GM18907 (cell line): ENCODE data around the gene PLAGL1.
"Not testable (repeated sequence)": the region's sequence is repeated elsewhere in the genome, so short reads cannot be mapped to it uniquely, and the experiment has no call there.

ENCODE experiments used
- ATAC-seq: cut with Tn5 transposase; IDR thresholded peaks from one replicate; pipeline ENCODE4 v1.9.1; 2021; ENCODE audit warnings: mild to moderate bottlenecking, moderate library complexity; ENCODE audit not compliant: unreplicated experiment

PLAGL1 gene

DNA sequence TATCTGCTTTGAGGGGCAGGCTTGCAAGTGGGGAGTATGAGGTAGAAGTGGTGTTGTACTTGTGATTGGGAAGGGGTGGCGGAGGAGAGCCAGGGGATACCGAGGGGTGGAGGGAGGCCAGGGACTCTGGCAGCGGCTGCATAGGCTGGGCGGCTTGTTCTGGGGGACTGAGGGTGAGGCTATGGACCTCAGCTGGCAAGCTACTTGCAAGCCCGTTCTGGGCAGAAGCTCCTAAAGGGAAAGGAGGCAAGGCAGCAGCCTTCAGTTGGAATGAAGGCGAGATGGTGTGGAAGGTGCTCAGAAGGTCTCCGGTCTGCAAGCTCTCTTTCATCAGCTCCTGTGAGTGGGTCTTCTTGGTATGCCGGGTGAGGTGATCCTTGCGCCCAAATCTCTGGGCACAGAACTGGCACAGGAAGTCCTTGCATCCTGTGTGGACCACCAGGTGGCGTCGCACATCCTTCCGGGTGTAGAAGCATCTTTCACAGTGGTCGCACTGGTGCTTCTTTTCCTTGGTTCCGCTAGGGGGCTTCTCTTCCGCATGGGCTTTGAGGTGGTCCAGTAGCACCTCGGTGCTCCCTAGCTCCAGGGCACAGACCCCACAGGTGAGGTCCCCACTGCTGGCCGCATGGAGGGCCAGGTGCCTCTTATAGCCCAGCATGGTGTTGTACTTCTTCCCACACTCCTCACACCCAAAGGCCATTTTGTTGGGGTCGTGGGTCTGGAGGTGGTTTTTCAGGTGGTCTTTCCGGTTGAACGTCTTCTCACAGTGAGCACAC, 66.0 kb downstream of the PLAGL1 start:
- ATAC-seq: peak; percentile 64

DNA sequence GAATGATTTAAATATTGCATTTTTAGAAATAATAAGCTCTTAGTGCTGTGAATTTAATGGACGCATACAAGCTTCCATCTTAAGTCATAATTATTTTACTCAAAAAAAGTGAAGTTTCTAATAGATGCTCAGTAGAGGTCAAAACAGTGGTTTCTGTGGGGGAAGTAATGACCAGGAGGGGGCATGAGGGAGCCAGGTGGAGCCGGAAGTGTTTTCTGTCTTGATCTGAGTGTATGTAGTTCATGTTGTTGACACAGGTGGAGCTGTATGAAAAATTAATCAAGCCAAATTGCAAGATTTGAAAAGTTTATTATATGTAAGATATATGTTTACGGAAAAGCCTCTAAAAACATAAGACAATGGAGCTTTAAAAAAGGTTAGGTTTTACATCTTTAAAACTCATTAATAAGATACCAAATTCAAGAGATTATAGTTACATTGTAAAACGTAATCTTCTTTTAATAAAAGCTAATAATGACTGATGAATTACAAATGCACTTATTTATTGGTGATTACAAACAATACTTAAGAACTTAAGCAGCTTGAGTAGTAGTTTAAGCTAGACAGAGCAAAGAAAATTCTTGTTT, 68.0 kb downstream of the PLAGL1 start:
- ATAC-seq: peak; percentile 98

DNA sequence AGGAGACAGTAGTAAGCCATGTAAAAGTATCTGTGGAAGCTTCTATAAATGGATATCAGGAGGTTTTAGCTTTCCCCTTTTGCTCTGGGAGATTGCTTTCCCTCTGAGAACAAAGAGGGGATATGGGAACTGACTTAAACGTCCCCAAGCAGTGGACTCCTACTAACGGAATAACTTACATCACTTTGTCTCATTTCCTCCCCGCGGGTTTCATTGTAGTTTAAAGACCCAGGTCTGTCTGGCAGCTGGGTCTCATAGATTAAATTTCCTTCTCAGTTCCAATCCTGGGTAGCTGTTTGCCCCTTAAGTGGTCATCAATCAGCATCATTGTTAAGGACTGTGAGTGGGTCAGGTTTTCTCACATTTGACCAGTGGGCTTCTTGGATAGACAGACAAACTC, 68.7 kb downstream of the PLAGL1 start:
- ATAC-seq: no peak

DNA sequence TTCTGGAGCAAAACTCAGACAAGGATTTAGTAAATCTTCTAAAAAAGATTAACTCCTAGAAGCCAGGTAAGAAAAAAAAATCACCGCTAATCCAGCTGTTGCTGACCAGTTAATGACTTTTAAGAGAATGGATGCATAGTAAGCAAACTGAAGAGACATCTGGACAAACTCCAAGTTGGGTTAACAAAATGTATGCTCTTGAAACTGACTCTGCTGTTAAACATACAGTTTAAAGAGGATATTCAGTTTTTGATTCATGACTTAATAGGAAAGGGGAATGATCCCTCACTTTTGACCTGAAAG, 70.4 kb downstream of the PLAGL1 start:
- no peak for ATAC-seq

DNA sequence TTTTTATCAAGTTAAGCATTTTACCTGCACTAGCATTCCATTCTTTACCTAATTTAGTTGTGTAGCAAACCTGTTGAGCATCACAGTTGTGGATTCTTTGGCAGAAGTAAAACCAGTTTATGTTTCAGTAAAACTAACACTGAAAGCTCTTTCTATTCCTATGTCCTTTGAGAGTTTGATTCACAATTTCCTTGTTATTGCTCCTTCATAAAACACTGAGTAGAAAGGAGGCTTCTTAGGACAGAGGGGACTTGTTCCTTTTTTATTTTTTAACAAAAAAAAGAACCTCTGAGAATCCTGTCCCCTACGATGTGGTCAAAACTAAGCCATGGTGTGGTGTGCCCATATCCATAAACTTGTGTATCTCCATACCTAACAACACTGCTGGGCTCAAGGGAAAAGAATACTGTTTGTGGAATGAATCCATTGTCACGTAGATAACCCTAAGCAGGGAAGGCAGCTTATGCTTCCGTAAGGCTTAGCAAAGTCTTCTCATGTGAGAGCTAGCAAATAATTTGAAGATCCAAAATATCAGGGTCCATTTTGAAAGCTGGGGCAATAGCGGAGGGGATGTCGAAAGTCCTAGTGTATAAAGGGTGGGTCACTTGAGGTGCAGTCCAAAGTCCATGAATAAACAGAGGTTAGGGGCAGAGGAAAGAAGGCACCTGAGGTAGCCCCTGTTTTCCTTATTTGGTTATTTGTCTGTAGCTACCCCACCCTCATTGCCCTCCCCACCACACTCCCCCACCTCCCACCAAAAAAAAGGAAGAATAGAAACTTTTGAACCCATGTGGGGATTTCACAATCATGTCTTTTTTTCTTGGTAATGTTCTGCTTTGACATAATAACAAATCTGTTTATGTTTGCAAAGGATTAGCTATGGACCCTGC, 71.0 kb downstream of the PLAGL1 start:
- no peak for ATAC-seq

DNA sequence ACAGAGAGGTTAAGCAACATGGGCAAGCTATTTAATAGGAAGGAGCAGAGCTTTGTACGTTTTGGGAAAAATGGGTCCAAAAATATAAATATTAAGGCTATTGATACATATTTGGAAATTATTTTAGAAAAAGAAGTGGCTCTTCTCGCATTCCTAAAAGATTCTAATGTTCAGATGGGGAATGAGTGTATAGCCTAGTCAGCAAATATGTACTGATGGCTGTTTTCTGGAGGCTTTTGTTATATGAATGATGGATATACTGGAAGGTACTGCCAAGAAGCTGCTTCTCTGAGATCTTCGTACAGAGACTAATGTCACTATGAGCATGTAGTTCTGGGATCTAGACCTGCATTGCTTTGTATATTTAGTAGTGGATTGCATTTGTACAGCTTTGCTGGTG, 71.7 kb downstream of the PLAGL1 start:
- ATAC-seq: no peak

DNA sequence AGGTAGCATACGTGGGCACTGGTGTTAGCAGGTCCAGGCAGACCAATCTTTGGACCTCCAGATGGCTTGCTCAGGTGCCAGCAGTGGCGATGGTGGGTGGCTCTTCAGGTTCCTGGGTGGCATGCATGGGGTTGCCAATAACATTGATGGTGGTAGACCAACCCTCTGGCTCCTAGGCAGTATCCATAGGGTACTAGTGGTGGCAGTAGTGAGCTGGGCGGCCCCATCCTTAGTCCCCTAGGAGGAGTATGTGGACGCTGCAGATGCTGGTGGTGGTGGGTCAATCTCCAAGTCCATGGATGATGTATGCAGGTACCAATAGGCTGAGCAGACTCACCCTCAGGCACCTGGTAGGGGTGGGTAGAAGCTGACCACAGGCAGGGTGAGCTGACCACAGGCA, 73.2 kb downstream of the PLAGL1 start:
- no peak for ATAC-seq

DNA sequence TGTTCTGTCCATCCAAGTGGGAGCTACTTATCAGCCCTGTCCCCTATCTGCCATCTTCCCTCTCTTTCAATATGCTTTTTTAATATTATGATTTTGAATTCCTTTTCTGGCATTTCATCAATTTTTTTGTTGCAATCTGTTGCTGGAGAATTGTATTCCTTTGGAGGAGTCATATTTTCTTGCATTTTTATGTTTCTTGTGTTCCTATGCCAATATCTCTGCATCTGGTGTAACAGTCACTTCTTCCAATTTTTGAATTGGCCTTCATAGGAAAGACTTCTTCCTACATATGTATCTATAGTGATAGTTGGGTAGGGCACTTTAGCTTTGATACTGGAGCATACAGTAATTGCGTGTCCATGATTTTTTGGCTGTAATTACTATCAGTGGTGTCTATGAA, 73.7 kb downstream of the PLAGL1 start:
- no peak for ATAC-seq

DNA sequence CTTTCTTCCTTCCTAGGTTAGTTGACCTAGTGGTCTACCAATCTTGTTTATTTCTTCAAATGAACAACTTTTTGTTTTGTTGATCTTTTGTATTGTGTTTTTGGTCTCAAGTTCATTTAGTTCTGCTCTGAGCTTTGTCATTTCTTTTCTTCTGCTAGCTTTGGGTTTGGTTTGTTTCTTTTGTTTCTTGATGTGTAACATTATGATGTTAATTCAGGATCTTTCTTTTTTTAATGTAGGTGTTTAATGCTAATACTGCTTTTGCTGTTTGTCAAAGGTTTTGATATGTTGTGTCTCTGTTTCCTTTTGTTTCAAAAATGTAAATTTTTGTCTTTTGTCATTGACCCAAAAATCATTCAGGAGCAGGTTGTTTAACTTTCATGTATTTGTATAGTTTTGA, 78.1 kb downstream of the PLAGL1 start:
- ATAC-seq: no peak

DNA sequence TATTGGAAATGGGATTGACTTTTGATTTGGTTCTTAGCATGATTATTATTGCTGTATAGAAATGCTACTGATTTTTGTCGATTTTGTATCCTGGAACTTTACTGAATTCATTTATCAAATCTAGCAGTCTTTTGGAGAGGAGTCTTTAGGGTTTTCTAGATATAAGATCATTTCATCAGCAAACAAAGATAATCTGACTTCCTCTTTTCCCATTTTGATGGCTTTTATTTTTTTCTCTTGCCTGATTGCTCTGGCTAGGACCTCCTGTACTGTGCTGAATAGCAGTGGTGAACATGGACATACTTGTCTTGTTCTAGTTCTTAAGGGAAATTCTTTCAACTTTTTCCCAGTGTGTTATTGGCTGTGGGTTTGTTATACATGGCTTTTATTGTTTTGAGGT, 79.2 kb downstream of the PLAGL1 start:
- ATAC-seq: no peak

DNA sequence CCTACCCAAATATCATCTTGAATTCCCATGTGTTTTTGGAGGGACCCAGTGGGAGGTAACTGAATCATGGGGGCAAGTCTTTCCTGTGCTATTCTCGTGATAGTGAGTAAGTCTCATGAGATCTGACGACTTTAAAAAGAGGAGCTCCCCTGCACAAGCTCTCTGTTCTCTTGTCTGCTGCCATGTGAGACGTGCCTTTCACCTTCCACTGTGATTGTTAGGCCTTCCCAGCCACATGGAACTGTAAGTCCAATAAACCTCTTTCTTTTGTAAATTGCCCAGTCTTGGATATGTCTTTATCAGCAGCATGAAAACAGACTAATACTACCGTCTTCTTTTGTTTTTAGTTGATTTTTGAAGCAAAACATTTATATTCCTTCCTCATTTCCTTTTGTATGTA, 91.0 kb downstream of the PLAGL1 start:
- ATAC-seq: not testable (repeated sequence)

DNA sequence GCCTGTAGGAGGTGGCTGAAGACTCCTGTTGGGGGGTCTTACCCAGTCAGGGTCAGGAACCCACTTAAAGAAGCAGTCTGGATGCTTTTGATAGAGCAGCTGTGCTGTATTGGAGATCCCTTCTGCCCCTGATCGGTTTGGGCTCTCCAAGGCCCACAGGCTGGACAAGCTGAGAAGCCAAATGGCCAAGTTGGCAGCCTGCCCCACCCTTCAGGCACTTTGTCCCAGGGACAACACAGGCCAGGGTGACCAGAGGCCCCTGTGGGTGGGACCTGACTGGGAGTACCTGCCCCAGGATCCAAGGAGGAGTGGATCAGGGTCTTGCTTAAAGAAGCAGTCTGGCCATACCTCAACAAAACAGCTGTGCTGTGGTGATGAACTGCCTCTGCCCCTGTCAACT, 95.4 kb downstream of the PLAGL1 start:
- ATAC-seq: no peak

DNA sequence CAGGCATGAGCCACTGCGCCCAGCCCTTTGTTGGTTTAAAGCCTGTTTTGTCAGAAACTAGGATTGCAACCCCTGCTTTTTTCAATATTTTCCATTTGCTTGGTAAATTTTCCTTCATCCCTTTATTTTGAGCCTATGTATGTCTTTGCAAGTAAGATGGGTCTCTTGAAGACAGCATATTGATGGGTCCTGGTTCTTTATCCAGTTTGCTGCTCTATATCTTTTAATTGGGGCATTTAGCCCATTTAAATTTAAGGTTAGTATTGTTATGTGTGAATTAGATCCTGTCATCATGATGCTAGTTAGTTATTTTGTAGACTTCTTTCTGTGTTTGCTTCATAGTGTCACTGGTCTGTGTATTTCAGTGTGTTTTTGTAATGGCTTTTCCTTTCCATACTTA, 97.0 kb downstream of the PLAGL1 start:
- no peak for ATAC-seq

DNA sequence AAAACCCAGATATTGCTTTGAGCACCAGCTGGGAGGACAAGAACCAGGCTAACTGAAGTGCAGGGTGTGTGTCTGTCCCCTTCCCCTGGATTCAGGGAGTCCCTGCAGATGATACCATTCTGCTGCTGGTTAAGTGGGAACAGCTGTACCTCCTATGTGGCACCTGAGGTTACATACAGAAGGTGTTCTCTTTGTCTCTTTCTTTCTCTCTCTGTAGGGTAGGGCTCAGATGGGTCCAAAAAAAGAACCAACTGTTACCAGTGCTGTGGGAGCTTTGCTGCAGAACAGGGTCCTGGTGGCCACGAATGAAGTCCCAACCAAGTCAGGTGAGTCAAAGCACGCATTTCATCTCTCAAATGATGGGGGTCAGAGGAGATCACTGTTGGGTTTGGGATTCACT, 105.2 kb downstream of the PLAGL1 start:
- no peak for ATAC-seq

DNA sequence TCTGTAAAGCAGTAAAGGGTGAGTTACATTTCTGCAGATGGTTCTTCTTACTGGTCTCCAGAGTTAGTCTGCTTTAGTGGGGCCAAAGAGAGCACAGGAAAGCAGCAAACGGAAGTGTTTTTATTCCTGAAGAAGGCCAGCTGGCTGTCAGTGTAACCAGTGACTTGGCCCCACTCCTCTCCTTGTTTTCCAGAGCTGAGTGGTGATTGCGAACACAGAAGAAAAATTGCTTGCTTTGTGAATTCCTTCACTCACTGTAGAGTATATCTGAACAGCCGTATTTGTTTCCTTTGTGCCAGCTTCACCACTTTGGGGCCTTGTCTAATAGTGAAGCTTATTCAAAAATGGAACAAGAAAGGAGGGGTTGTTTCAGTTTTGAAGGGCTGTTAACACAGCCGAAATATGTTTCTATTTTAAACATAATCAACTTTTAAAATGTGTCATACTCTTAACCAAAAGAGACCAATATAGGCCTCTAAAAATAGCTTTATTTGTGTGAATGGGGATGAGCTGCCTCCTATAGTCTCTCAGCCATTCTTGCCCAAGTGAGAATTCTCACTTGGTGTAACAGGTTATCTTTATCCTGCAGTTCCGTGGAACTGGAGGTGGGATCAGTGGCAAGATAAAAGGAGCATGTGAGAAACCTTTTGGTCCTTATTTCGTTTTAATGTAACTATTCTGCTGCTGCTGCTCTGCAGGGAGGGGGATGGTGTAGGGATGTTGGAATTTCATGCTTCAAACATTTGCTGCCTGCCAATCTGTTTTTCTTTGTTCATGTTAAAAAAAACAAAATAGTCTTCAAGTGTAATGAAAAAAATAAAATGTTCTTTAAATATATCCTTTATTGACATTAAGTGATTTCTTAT, 105.9 kb downstream of the PLAGL1 start:
- peak; percentile 96 for ATAC-seq

DNA sequence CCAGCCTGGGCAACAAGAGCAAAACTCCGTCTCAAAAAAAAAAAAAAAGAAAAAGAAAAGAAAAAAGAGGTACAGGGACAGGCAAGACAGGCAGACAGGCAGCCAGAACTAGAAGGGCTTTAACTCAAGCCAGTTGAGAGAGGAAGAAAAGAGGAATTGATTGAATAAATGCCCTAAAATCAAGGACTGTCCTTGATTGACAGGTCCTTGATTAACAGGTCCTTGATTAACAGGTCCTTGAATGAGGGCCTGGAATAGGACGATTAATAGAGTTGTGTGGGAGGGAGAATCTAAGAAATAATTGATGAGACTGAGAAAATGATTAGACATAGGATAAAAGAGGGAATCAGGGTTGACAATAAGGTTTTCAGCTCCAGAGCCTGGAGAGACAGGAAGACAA, 107.7 kb downstream of the PLAGL1 start:
- ATAC-seq: no peak

DNA sequence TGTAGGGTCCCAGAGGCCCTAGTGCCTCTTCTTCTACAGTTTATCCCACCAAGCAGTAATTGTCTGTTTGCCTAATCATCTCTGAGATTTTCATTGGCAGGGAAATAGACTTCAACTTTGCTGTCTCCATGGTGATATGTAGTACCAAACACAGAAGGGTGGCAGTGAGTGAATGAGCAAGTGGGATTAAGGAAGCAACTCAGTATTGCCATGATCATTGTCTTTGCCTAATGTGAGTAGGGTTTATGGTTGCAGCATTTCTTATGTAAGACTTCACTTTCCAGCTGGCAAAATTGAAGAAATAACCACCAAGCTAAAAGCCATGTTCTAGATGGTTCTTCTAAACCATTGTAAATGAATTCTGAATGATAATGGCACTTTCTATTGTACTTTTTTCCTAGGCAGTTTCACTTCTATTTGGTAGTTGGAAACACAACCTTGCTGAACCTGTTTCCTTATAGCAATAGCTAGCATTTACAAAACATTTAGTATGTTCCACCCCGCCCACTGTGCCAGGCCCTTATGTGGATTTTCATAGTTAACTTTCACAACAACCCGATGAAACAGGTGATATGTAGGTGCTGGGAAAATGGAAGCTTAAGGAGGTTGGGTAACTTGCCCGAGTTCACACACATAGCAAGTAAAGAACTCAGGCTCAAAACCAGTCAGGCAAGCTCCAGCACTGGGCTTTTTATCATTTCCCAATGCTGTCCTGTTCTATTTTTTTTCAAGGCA, 111.8 kb downstream of the PLAGL1 start:
- ATAC-seq: no peak

DNA sequence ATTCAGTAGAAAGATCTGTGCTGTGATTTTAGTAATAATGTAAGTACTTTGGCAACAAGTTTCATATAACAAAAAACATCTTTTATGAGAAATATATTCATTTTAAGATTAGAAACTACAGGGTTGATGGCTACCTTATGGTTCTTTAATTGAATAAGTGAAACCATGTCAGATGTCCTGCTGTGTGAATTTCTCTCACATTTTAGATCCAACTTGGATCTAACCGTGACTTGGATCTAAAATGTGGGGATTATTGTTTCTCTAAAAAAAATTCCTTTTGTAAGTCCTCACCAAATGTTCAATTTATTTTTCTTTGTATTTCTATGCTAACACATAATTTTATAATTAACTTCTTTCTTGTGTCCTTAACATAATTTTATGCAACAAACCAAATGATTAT, 113.4 kb downstream of the PLAGL1 start:
- ATAC-seq: no peak
